Neural cell (in vitro differentiated cells): ENCODE data around the gene CACNA1D. TPM values are rescaled to one million over a fixed set of nuclear protein-coding genes. Genes with fewer than 3 reads are reported as not detected.

ENCODE experiments used
- H2AFZ ChIP-seq: fragments of 200-600, 300-800 bp; sonication (generic), shearing (Covaris generic); 2 replicates; pipeline ENCODE4 v1.6.0; 2014; ENCODE audit warnings: low read depth, mild to moderate bottlenecking, antibody characterized with exemption, low read length, moderate library complexity
- H3F3A ChIP-seq: fragments of 200-600 bp; shearing (Covaris generic); 2 replicates; pipeline ENCODE4 v1.6.1; 2016; ENCODE audit warnings: mild to moderate bottlenecking, moderate library complexity, mixed read lengths, antibody characterized with exemption, low read length; ENCODE audit not compliant: insufficient read depth, poor library complexity, severe bottlenecking
- H3K27ac ChIP-seq: fragments of 200-600, 300-800 bp; sonication (generic), shearing (Covaris generic); 2 replicates; pipeline ENCODE4 v1.5.1; 2014; ENCODE audit warnings: mild to moderate bottlenecking, low read length, moderate library complexity
- H3K27me3 ChIP-seq: fragments of 300-800, 200-600 bp; sonication (generic), shearing (Covaris generic); 2 replicates; pipeline ENCODE4 v1.6.0; 2014; ENCODE audit warnings: mild to moderate bottlenecking, low read depth, low read length, moderate library complexity; ENCODE audit not compliant: insufficient read depth
- H3K36me3 ChIP-seq: fragments of 300-800, 200-600 bp; sonication (generic), shearing (Covaris generic); 2 replicates; pipeline ENCODE4 v1.5.1; 2014; ENCODE audit warnings: mild to moderate bottlenecking, antibody characterized with exemption, low read length, moderate library complexity; ENCODE audit not compliant: insufficient read depth
- H3K4me2 ChIP-seq: fragments of 300-800, 200-600 bp; sonication (generic), shearing (Covaris generic); 2 replicates; pipeline ENCODE4 v1.6.0; 2014; ENCODE audit warnings: mild to moderate bottlenecking, low read length
- H3K4me3 ChIP-seq: fragments of 300-800, 200-600 bp; sonication (generic), shearing (Covaris generic); 2 replicates; pipeline ENCODE4 v1.5.1; 2014; ENCODE audit warnings: mild to moderate bottlenecking, low read length, moderate library complexity
- H3K79me2 ChIP-seq: fragments of 200-600 bp; shearing (Covaris generic); replicated peaks from 2 replicates; pipeline ENCODE4 v1.6.0; 2014; ENCODE audit warnings: mild to moderate bottlenecking, low read length, moderate library complexity; ENCODE audit not compliant: insufficient read depth
- H3K9ac ChIP-seq: fragments of 300-800, 200-600 bp; sonication (generic), shearing (Covaris generic); 2 replicates; pipeline ENCODE4 v1.6.1; 2016; ENCODE audit warnings: mild to moderate bottlenecking, low read length, mixed read lengths
- H3K9me2 ChIP-seq: fragments of 200-600 bp; shearing (Covaris generic); 2 replicates; pipeline ENCODE4 v1.6.1; 2016; ENCODE audit warnings: mild to moderate bottlenecking, low read length, mixed read lengths; ENCODE audit not compliant: insufficient read depth
- H3K9me3 ChIP-seq: fragments of 200-600, 300-800 bp; sonication (generic), shearing (Covaris generic); 2 replicates; pipeline ENCODE4 v1.6.1; 2016; ENCODE audit warnings: mild to moderate bottlenecking, mixed run types, low read length, moderate library complexity, mixed read lengths
- H4K20me1 ChIP-seq: fragments of 200-600 bp; shearing (Covaris generic); 2 replicates; pipeline ENCODE4 v1.6.1; 2016; ENCODE audit warnings: mild to moderate bottlenecking, mixed run types; ENCODE audit not compliant: insufficient read depth
- EP300 ChIP-seq: fragments of 450-650 bp; conservative IDR thresholded peaks from 2 replicates; pipeline ENCODE4 v1.6.1; 2014; ENCODE audit warnings: antibody characterized with exemption, mild to moderate bottlenecking, moderate library complexity; ENCODE audit not compliant: poor library complexity, severe bottlenecking
- EZH2 ChIP-seq: fragments of 200-600, 300-800 bp; shearing (Covaris generic), sonication (generic); IDR thresholded peaks from 2 replicates; pipeline ENCODE4 v1.6.1; 2014; ENCODE audit warnings: antibody characterized with exemption, low read length, borderline replicate concordance, mild to moderate bottlenecking; ENCODE audit not compliant: insufficient read depth, poor library complexity, severe bottlenecking
- MXI1 ChIP-seq: fragments of 450-650 bp; conservative IDR thresholded peaks from 2 replicates; pipeline ENCODE4 v1.6.1; 2014; ENCODE audit warnings: antibody characterized with exemption, mild to moderate bottlenecking; ENCODE audit not compliant: poor library complexity, severe bottlenecking
- POLR2AphosphoS5 ChIP-seq: IDR thresholded peaks from 2 replicates; pipeline ENCODE4 v1.6.1; 2012
- RAD21 ChIP-seq: fragments of 450-650 bp; conservative IDR thresholded peaks from 2 replicates; pipeline ENCODE4 v1.6.1; 2014; ENCODE audit warnings: antibody characterized with exemption, mild to moderate bottlenecking, moderate library complexity
- SMC3 ChIP-seq: fragments of 450-650 bp; conservative IDR thresholded peaks from 2 replicates; pipeline ENCODE4 v1.6.1; 2014; ENCODE audit warnings: antibody characterized with exemption, mild to moderate bottlenecking, moderate library complexity; ENCODE audit not compliant: poor library complexity
- TAF1 ChIP-seq: IDR thresholded peaks from 2 replicates; pipeline ENCODE4 v1.6.1; 2012; ENCODE audit warnings: low read depth
- polyA plus RNA-seq: library from polyadenylated mRNA; depleted of rRNA; stranded (reverse); fragments of >200 nt; gene quantifications from 2 replicates; pipeline ENCODE4 v1.2.3, GENCODE V29; 2014
- TF ChIP-seq, protein P1 (sequence below): fragments of 450-650 bp; IDR thresholded peaks from 2 replicates; pipeline ENCODE4 v1.5.1; 2014; ENCODE audit warnings: antibody characterized with exemption, mild to moderate bottlenecking, moderate library complexity; ENCODE audit not compliant: poor library complexity, severe bottlenecking
- TF ChIP-seq, protein P2 (sequence below): IDR thresholded peaks from 2 replicates; pipeline ENCODE4 v1.6.1; 2012; ENCODE audit warnings: borderline replicate concordance

CACNA1D gene
- polyA plus RNA-seq, 1 donor from 2014 or later, result 22.5 TPM

DNA sequence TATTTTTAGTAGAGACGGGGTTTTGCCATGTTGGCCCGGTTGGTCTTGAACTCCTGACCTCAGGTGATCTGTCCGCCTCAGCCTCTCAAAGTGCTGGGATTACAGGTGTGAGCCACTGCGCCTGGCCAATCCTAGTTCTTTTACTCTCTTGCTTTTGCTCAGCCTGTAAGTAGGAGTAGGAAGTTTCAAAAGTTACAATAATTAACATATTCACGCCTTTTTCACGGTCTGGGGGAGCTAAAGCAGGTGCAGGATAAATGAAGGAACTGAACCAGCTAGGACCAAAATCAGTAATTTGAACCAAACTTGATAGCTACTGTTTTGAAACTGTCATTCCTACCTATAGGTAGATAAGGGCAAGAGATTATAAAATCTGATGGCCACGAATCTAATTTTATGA lies 98.5 kb downstream of the CACNA1D start:
- Histone ChIP-seq H3K4me2 (no peak overlapping the region), H3K9me3 (no peaks in the 10 kb centered on the region), H4K20me1 (no peaks in the 10 kb centered on the region), H3K36me3 (no peaks in the 10 kb centered on the region), H3K9ac (no peak overlapping the region), H3K27ac (no peak overlapping the region), H2AFZ (no peak overlapping the region), H3K79me2 (no peaks in the 10 kb centered on the region), H3K27me3 (no peaks in the 10 kb centered on the region), H3F3A (no peaks in the 10 kb centered on the region), H3K9me2 (no peaks in the 10 kb centered on the region), H3K4me3 (no peak overlapping the region)
- TF ChIP-seq, protein P1, sequence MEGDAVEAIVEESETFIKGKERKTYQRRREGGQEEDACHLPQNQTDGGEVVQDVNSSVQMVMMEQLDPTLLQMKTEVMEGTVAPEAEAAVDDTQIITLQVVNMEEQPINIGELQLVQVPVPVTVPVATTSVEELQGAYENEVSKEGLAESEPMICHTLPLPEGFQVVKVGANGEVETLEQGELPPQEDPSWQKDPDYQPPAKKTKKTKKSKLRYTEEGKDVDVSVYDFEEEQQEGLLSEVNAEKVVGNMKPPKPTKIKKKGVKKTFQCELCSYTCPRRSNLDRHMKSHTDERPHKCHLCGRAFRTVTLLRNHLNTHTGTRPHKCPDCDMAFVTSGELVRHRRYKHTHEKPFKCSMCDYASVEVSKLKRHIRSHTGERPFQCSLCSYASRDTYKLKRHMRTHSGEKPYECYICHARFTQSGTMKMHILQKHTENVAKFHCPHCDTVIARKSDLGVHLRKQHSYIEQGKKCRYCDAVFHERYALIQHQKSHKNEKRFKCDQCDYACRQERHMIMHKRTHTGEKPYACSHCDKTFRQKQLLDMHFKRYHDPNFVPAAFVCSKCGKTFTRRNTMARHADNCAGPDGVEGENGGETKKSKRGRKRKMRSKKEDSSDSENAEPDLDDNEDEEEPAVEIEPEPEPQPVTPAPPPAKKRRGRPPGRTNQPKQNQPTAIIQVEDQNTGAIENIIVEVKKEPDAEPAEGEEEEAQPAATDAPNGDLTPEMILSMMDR, result no peak
- TF ChIP-seq EP300, result no peak
- no peak for TF ChIP-seq TAF1
- no peak for TF ChIP-seq MXI1
- no peak for TF ChIP-seq RAD21
- TF ChIP-seq, protein P2, sequence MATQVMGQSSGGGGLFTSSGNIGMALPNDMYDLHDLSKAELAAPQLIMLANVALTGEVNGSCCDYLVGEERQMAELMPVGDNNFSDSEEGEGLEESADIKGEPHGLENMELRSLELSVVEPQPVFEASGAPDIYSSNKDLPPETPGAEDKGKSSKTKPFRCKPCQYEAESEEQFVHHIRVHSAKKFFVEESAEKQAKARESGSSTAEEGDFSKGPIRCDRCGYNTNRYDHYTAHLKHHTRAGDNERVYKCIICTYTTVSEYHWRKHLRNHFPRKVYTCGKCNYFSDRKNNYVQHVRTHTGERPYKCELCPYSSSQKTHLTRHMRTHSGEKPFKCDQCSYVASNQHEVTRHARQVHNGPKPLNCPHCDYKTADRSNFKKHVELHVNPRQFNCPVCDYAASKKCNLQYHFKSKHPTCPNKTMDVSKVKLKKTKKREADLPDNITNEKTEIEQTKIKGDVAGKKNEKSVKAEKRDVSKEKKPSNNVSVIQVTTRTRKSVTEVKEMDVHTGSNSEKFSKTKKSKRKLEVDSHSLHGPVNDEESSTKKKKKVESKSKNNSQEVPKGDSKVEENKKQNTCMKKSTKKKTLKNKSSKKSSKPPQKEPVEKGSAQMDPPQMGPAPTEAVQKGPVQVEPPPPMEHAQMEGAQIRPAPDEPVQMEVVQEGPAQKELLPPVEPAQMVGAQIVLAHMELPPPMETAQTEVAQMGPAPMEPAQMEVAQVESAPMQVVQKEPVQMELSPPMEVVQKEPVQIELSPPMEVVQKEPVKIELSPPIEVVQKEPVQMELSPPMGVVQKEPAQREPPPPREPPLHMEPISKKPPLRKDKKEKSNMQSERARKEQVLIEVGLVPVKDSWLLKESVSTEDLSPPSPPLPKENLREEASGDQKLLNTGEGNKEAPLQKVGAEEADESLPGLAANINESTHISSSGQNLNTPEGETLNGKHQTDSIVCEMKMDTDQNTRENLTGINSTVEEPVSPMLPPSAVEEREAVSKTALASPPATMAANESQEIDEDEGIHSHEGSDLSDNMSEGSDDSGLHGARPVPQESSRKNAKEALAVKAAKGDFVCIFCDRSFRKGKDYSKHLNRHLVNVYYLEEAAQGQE, result no peak
- TF ChIP-seq POLR2AphosphoS5, result no peak
- no peak for TF ChIP-seq SMC3
- TF ChIP-seq EZH2, result no peak

DNA sequence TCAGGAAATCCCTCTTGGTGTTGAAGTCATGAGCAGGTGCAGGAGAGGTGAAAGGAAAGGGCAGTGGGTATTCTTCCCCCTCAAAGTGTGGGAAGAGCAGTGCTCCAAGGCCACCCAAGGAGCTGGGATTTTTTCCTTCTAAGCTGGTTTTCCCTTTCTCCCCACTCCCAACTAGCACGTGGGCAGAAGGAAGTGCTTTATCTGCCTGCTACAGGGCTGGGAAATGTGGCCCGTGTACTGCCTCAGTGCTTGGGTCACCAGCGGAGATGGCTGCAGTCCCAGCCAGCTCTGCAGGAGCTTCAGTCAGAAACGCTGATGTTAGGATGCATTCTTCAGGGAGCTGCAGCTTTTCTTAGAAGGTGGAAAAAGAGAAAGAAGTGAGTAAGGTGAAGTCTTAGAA lies 99.2 kb downstream of the CACNA1D start:
- H4K20me1 ChIP-seq, result no peaks in the 10 kb centered on the region
- H3K27me3 ChIP-seq, result no peaks in the 10 kb centered on the region
- no peaks in the 10 kb centered on the region for H3F3A ChIP-seq
- TF ChIP-seq, protein P2, result no peak
- no peak for TF ChIP-seq RAD21
- no peak for TF ChIP-seq POLR2AphosphoS5
- TF ChIP-seq MXI1, result no peak
- no peak for TF ChIP-seq EP300
- TF ChIP-seq, protein P1, result no peak
- TF ChIP-seq SMC3, result no peak
- no peak for TF ChIP-seq TAF1
- no peak for TF ChIP-seq EZH2
- H3K4me3 ChIP-seq, result no peak overlapping the region
- H3K79me2 ChIP-seq, result no peaks in the 10 kb centered on the region
- H2AFZ ChIP-seq, result no peak overlapping the region
- no peak overlapping the region for H3K9ac ChIP-seq
- H3K9me2 ChIP-seq, result no peaks in the 10 kb centered on the region
- no peaks in the 10 kb centered on the region for H3K36me3 ChIP-seq
- H3K27ac ChIP-seq, result no peak overlapping the region
- H3K9me3 ChIP-seq, result no peaks in the 10 kb centered on the region
- no peak overlapping the region for H3K4me2 ChIP-seq
